ENCODE results near the gene GMDS. TPM values are rescaled to one million over a fixed set of nuclear protein-coding genes. Genes with fewer than 3 reads are reported as not detected.

The GMDS gene
- total and polyA plus RNA-seq, 2 donors (not counting 1 experiment from before 2014, with no cell fraction given), result 11.5 to 16.4 TPM

- intact Hi-C loops (cut with micrococcal nuclease), result no loop called here
- Histone ChIP-seq H3K9me3 (ENCODE audit: control extremely low read depth in 1 of 3, control insufficient read depth in 2 of 3, insufficient read depth in 1 of 3, low read length in 2 of 3) (peaks cover 0 to 10% (median 4%) of the 10 kb centered on the region in 3 donors), H3K4me2 (replicated peaks; ENCODE audit: low read depth, low read length, poor library complexity, severe bottlenecking) (no peak overlapping the region), H3K27ac (ENCODE audit: low read length in 2 of 2) (no peak overlapping the region), H3K79me2 (ENCODE audit: control insufficient read depth, insufficient read depth, low read length) (no peaks in the 10 kb centered on the region), H4K20me1 (ENCODE audit: control insufficient read depth, insufficient read depth, low read length, poor library complexity, severe bottlenecking) (no peaks in the 10 kb centered on the region), H3K36me3 (replicated peaks in 1 of 2; ENCODE audit: control extremely low read depth in 1 of 2, control insufficient read depth in 1 of 2, extremely low read depth in 1 of 2, insufficient read depth in 2 of 2, low read length in 1 of 2) (no peaks in the 10 kb centered on the region), H2AFZ (ENCODE audit: insufficient read depth, low read depth, low read length, poor library complexity, severe bottlenecking) (no peak overlapping the region), H3K4me1 (ENCODE audit: control insufficient read depth in 2 of 2, insufficient read depth in 2 of 2, low read length in 2 of 2) (no peaks in the 10 kb centered on the region), H3K9ac (ENCODE audit: low read length) (no peak overlapping the region), H3K4me3 (ENCODE audit: control extremely low read depth in 1 of 5, extremely low read depth in 1 of 5, insufficient read depth in 1 of 5, low read depth in 2 of 5, low read length in 4 of 5) (no peak overlapping the region), H3K27me3 (replicated peaks in 1 of 4; ENCODE audit: control extremely low read depth in 1 of 4, control insufficient read depth in 3 of 4, insufficient read depth in 4 of 4, low read length in 3 of 4) (no peaks in the 10 kb centered on the region)
- H3K27me3 Mint-ChIP-seq, result no peaks in the 10 kb centered on the region
- no peak for TF ChIP-seq EZH2 (IDR thresholded peaks at IDR 0.05; ENCODE audit: borderline replicate concordance, insufficient read depth, low read depth, low read length, poor library complexity, severe bottlenecking)
- TF ChIP-seq CTCF (IDR thresholded peaks at IDR 0.05), result no peak
- ChIA-PET CTCF (no interaction called here), POLR2A (no interaction called here)
- H3K4me3 Mint-ChIP-seq, result no peak overlapping the region
- no peak for ATAC-seq (ENCODE audit: low read depth)
- DNase-seq, result no peak
- WGBS (ENCODE audit: insufficient coverage), result no CpG with 5 or more reads among the region's 2 CpGs
- no peaks in the 10 kb centered on the region for H3K4me1 Mint-ChIP-seq
- no peaks in the 10 kb centered on the region for H3K9me3 Mint-ChIP-seq (ENCODE audit: insufficient read depth)
- no peak overlapping the region for H3K27ac Mint-ChIP-seq
Observed at GRCh38 chr6:1842334-1842733, 403.1 kb downstream of the GMDS start.

DNA sequence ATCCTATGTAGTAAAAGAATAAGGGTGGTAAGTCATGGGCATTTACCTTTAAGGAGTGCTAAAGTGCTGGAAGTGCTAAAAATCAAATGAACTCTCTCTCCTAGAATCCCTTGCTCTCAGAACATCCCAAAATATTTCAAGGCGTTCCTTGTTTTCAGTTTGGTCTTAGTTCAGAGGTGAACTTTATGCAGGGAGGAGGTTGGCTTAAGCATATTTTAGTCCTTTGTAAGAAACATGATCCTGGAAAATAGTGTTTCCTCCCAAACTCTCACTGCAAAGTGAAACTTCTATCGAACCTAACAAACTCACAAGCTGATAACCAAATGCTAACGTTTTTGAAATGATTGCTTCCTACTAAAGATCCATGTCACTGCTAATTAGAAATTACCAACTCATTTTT lies 404.3 kb downstream of the GMDS start:
- no peaks in the 10 kb centered on the region for H3K36me3 ChIP-seq (replicated peaks in 1 of 2; ENCODE audit: control extremely low read depth in 1 of 2, control insufficient read depth in 1 of 2, extremely low read depth in 1 of 2, insufficient read depth in 2 of 2, low read length in 1 of 2)
- no peaks in the 10 kb centered on the region for H4K20me1 ChIP-seq (ENCODE audit: control insufficient read depth, insufficient read depth, low read length, poor library complexity, severe bottlenecking)
- no peak overlapping the region for H3K9ac ChIP-seq (ENCODE audit: low read length)
- H3K4me1 ChIP-seq (ENCODE audit: control insufficient read depth in 2 of 2, insufficient read depth in 2 of 2, low read length in 2 of 2), result no peaks in the 10 kb centered on the region
- peaks cover 0 to 9% (median 4%) of the 10 kb centered on the region in 3 donors for H3K9me3 ChIP-seq (ENCODE audit: control extremely low read depth in 1 of 3, control insufficient read depth in 2 of 3, insufficient read depth in 1 of 3, low read length in 2 of 3)
- Mint-ChIP-seq H3K27me3 (no peaks in the 10 kb centered on the region), H3K4me1 (no peaks in the 10 kb centered on the region), H3K27ac (no peak overlapping the region), H3K9me3 (ENCODE audit: insufficient read depth) (no peaks in the 10 kb centered on the region), H3K4me3 (no peak overlapping the region)
- no peaks in the 10 kb centered on the region for H3K79me2 ChIP-seq (ENCODE audit: control insufficient read depth, insufficient read depth, low read length)
- H3K4me2 ChIP-seq (replicated peaks; ENCODE audit: low read depth, low read length, poor library complexity, severe bottlenecking), result no peak overlapping the region
- no peak overlapping the region for H2AFZ ChIP-seq (ENCODE audit: insufficient read depth, low read depth, low read length, poor library complexity, severe bottlenecking)
- intact Hi-C loops (cut with micrococcal nuclease), result no loop called here
- CTCF ChIA-PET, result no interaction called here
- POLR2A ChIA-PET, result no interaction called here
- no CpG with 5 or more reads among the region's 3 CpGs for WGBS (ENCODE audit: insufficient coverage)
- TF ChIP-seq CTCF (IDR thresholded peaks at IDR 0.05) (no peak), EZH2 (IDR thresholded peaks at IDR 0.05; ENCODE audit: borderline replicate concordance, insufficient read depth, low read depth, low read length, poor library complexity, severe bottlenecking) (no peak)
- H3K27me3 ChIP-seq (replicated peaks in 1 of 4; ENCODE audit: control extremely low read depth in 1 of 4, control insufficient read depth in 3 of 4, insufficient read depth in 4 of 4, low read length in 3 of 4), result no peaks in the 10 kb centered on the region
- no peak overlapping the region for H3K27ac ChIP-seq (ENCODE audit: low read length in 2 of 2)
- ATAC-seq (ENCODE audit: low read depth), result no peak
- no peak for DNase-seq
- no peak overlapping the region for H3K4me3 ChIP-seq (ENCODE audit: control extremely low read depth in 1 of 5, extremely low read depth in 1 of 5, insufficient read depth in 1 of 5, low read depth in 2 of 5, low read length in 4 of 5)
